ENCODE results near the gene TBC1D2.

GRCh38 chr9:98240475-98240874 lies 15.0 kb downstream of the TBC1D2 start:
- TF ChIP-seq CTCF (IDR thresholded peaks at IDR 0.05) (no peak), POLR2A (IDR thresholded peaks at IDR 0.05) (no peak)

Measured in uterus (tissue), 2 donors.